NCI-H526 treated with DMSO at 0.1 percent for 48 hours (cell line): ENCODE data around the gene MPPED2.

Experiments
- DNase-seq: peaks from one replicate; lab custom pipeline; 2025; lab: John Stamatoyannopoulos, UW

MPPED2 gene

DNA sequence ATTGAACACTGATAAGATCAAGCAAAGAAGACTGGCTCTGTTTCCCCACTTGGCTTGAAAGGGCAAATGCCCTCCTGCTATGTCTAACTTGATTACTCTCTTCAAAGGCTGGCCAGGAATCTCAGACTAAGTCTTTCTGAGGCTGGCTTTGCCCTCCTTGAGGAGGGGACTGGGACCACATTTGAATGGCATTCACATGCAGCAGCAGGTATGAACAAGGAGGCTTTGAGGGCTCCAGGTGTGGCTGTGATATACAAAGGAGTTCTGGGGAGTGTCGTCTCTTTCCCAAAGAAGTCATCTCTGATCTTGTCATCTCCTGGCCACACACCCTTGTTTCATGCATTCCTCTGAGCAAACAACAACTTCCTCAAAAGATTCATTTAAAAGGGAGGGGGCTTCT lies 132.4 kb downstream of the MPPED2 start:
- DNase-seq: no peak

DNA sequence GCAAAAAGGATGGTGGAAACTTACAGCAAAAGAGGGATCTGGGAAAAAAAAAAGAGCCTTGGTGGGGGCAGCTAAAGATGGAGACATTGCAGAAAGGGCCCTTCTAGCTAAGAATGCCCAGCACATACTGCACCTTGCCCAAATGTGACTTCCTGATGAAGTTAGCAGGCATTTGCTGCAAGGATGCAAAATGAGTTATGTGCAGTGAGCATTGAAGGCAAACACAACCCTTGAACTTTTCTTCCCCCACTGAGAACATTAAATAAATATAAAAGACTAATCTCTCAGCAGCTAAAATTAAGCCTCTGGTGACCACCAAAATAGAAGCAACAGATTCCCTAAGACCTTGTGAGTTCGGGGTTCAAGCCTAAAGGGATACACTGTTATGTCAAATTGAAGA lies 133.3 kb downstream of the MPPED2 start:
- no peak for DNase-seq

DNA sequence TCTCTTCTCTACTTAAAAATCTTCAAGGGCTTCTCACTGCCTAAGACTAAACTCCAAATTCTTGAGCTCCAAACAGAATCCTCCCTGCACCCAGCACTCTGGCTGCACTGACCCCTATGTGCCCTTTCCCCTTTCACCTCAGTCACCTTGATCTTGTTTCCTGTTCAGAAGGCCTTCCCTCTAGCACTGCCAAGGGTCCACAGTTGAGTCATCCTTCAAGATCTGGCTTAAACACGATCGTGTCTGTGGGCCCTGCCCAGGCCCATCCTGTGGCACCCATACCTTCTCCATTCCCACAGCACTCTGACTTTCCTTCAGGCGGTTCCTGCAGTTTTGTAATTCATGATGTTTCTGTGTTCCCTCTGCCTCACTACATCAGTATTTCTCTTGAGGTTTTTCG lies 134.0 kb downstream of the MPPED2 start:
- no peak for DNase-seq

DNA sequence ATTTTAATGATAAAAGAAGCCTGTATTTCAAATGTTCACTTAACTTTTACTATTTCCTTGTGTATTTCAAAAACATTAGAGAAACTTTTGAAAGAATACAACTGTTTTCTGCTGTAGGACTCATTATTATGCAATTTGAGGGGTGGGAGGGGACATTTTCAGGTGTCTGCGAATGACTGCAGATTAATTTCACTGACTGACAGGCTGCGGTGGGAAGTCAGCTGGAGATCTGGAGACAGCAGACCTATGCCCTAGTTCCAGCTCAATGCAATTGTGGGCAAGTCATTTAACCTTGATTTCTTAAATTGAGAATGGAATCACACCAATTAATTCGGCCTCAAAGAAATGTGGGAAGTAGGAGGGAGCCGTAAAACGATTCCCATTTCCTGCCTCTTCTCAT lies 134.5 kb downstream of the MPPED2 start:
- DNase-seq: no peak

DNA sequence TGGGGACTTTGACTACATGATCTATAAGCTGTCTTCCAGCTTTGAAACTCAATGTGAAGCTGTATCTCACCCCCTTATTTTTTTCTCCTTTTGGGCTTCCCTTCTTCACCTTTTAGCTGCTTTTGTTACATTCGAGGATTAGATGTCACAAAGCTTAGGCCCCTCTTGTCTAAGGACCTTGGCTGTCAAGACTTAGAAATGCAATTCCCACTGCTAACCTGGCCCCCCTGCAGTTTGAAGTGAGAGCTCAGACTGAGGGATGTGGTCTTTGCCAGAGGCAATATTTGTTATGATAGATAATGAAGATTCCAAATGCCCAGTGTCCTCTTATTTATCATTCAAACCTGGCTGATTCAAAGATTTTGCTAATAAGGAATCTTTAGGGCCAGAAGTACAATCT lies 135.0 kb downstream of the MPPED2 start:
- DNase-seq: no peak

DNA sequence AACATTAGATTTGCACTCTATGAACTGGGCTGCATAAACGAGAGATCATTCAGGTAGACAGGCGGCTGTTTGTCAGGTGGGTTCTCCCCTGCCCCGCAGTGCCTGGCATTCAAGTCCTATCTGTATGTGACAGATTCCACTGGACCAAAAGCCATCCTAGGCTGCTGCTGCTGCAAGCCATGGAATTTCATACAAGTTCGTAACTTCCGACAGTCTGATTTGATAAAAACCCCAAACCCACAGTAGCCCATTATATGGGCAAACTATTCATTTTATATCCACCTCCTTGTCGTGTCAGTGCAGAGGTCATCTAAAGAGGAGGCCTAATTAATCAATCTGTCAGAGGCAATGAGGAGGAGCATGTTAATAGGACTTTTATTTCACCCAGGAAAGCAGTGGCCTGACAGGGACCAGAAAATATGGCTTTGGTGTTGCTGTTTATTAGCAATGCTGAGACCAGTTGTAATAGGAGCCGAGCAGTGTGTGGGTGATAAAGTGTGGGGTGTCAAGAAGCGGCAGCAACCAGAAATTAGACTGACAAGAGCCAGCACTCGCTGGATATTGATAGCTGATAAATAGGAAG lies 139.0 kb downstream of the MPPED2 start:
- no peak for DNase-seq

DNA sequence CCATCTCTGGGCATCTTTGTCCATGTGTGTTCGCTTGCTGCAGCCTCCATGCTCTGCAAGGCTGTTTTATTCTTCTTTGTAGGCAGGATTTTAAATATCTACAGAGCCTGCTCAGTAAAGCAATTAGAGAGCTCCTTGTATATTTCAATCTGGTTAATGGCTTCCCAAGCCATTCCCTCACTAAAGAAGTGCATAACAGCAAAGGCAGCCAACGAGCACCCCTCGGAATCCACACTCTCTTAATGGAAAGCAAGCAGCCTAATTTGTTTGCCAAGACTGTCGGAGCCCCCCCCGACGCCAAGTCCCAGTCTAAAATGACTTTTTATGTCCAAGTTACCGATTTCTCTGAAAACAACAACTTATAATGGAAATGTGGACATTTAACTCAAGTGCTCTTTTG lies 139.6 kb downstream of the MPPED2 start:
- DNase-seq: no peak

DNA sequence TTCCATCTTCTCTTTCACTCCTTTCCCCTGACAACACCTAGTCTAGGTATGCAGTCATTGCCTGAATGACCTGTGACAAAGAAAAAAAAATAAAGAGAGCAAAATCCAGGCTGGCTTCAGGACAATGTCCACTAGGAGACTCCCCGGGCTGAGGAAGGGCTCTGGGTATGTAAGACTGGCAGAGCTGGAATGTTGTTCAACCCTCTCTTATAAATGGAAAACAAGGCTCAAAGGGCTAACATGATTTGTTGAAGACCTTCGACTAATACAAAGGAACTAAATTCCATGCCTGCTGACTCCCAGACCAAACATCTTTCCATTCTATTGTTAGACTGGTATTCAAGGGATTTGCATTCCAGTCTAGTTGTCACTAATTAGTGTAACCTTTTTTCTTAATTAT lies 141.1 kb downstream of the MPPED2 start:
- DNase-seq: no peak

DNA sequence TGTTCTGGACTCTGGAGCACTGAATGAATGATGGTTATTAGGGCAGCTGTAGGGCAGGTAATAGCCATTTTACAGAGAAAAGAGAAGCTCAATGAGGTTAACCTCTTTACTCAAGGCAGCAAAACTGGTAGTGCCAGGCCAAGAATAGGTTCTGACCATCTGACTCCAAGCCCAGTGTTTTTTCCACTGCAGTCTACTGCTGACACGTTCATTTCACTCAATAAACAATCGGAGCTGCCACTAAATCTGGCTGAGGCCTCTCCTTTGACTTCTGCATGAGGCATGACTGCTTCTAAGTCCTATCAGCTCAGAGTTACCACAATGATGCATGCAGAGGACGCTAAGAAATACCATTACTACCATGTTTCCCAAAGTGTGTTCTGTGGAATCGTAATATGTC lies 145.6 kb downstream of the MPPED2 start:
- DNase-seq: no peak

DNA sequence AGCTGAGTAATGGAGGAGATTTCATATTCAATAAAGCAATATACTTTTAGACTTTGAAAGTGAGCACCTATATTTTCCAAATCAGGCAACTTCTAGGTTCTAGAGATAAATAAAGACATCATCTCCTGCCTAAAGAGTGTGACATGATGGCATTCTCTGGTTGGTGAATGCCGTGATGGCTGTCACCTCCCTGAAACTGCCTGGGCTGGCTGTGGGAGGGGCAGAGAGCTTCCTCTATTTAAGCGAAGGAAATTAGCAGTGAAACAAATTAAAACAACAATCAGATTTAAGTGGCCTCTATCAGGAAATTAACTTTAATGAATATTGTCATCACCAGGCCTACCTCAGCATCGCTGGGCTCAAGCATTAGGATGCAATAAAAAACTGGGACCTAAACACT lies 149.4 kb downstream of the MPPED2 start:
- DNase-seq: no peak

DNA sequence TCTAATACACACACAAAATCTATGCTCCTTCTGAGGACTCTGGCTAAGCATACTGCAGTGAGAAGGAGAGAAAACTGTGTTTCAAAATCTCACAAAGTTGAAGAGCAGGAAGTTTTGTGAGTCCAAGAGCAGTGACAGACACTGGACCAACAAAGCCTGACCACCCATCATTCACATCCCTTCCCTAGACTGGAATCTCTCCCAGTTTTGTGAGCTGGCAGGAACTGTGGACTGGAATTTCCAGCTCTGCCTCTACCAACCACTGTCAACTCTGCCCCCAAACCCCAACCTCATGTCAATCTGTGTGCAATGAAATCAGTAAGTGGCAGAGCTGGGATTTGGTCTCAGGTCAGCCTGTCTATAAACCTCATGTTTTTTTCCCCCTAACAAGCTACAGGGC lies 150.7 kb downstream of the MPPED2 start:
- DNase-seq: no peak

DNA sequence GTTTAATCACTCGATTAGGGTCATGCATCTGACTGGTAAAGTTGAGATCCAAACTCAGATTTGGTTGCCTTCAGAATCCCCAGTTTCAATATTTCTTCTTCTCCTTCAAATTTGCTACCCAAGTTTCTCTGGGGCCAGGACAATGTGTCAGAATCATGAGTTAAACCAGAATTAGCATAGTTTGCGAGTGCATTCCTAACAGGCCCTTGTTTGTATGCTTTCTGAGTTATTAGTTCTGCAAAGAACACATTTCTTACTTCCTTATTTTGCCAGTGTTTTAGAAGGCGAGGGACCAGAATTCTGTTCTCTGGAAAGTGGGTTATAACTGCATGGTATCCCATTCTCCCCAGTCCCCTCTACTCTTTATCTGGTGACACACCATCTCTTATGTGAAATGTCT lies 151.3 kb downstream of the MPPED2 start:
- no peak for DNase-seq

DNA sequence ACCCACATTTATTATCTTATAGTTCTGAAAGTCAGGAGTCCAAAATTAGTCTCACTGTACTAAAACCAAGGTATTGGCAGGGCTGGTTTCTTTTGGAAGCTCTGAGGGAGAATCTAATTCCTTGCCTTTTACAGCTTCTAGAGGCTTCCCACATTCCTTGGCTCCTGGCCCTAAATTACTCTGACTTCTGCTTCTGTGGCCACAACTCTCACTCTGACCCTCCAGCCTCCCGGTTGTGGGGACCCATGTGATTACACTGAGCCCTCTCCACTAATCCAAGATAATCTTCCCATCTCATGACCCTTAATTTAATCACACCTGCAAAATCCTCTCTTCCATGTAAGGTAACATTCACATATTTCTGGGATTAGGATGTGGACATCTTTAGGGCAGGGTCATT lies 152.3 kb downstream of the MPPED2 start:
- DNase-seq: no peak

DNA sequence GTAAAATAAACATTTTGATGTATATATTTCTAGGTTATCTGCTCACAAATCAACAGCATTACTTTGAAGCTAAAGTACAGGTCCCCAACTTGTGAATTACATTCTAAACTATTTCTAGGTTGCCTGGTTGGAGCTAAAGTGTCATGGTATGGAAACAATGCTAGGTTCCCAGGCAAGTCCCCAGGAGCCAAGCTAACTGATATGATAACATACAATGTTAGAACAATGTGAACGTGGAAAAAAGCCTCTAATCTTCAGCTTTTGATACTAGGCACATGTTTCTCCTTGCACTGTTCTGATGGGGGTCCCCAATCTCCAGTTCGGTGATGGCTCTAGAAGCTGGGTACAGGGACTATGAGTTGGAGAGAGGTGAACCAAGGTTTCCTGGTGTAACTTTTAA lies 153.4 kb downstream of the MPPED2 start:
- no peak for DNase-seq

DNA sequence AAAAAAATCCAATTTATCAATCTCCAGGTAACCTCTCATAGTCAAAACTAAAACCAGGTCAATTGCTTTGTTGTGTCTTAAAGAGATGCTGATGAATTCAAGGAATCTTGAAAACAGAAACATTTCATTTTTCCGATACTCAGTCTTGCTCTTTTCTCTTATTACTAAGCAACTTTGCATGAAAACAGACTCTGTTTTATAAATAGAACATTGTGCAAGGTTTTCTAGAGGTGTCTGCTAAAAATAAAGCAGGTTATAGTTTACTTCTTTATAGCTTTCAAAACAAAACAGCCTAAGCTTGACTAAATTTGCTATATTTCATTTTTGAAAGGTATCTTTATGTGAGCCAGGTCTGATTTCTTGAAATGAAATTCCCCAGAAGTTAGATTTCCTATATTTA lies 154.0 kb downstream of the MPPED2 start:
- no peak for DNase-seq

DNA sequence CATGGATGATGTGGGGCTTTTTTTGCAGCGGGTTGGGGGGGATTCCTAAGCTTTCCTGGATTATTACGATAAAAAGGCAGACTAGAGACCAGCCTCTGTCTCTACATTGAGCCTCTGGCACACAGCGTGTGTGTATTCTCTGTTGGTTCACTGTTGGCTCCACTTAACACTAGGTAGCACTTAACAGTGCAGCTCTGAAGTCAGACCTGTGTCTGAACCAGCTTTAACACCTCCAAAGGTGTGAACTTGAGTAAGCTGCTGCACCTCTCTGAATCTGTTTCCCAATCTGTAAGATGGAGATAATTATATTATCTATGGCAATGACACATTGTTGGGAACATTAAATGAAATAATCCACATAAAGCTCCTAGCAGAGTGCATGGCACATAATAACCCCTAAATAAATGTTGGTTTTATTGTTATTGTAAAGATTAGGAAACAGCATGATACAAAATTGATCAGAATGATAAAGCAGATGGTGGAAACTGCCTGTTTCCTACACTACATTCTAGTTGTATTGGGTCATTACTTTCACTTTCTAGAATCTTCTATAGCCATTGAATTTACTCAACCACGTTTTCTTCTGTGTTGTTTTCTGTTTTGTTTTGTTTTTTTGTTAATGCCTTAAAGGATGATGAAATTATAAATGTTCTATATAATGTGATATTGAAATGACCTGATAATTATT lies 154.9 kb downstream of the MPPED2 start:
- no peak for DNase-seq

DNA sequence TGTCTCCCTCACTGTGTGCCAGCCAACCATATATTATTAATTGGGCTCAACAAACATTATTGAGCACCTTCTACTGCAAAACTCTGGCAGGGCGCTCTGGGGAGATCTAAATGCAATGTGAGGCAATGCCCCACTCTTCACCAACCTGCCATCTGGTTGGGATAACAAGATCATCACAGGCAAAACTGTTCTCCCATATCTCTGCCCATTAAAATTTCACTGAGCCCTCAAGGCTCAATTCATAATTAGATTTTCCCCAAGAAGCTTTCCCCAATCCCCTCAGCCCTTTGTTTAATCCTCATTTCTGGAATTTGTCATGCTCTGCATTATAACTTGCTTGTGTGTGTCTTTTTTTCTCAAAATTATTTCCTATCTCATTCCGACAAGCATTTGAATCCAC lies 156.6 kb downstream of the MPPED2 start:
- DNase-seq: no peak

DNA sequence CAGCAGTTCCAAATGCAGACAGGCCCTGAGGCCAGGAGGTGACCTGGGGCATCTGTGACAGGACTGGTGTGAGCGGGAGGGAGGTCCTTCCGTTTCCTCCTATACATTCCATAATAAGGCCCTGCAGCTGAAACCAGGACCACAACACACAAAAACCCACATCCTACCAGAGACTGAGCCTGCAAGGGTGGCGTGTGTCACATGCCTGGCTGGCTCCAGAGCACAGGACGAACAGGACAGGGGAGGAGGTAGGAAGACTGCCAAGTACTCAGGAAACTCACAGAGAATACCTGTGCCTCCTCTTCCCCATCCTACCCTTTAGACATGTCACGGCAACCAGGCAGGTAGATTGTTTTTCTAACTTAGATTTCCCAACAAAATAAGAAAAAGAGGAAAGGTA lies 159.4 kb downstream of the MPPED2 start:
- DNase-seq: no peak

DNA sequence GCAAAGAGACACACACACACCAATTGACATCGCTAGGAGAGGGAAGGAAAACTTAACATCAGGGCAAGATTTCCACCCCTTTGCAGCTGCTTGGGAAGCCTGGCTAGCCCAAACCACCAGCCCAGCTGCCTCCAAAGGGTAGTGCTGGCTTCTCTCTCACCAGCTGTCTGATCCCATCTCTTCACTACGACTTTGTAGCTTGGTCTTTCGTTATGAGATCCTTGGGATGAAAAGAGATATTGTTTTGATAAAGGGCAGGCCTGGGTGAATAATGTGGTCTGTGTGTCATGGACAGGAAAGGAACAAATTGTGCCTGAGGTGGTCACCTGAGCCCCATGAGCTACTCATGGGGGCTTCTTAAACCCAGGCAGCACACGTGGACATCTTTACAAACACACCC lies 161.3 kb downstream of the MPPED2 start:
- no peak for DNase-seq

DNA sequence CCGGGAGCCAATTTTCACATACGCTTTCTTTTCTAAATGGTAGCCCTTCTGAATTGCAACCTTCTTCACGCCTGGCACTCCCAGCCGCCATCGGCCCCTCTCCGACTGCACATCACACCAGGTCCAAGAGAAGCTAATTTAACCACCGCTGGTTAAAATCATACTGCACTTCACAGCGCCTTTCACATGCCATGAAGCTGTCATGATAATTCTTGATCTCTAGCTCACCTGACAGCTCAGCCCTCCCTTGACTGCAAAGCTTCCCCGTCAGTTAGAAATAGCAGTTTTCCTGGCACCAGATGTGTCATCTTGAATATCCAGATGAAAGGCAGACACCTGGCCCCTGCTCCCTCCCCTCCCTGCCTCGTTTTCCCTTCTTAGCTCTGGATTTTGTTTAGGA lies 161.8 kb downstream of the MPPED2 start:
- no peak for DNase-seq

DNA sequence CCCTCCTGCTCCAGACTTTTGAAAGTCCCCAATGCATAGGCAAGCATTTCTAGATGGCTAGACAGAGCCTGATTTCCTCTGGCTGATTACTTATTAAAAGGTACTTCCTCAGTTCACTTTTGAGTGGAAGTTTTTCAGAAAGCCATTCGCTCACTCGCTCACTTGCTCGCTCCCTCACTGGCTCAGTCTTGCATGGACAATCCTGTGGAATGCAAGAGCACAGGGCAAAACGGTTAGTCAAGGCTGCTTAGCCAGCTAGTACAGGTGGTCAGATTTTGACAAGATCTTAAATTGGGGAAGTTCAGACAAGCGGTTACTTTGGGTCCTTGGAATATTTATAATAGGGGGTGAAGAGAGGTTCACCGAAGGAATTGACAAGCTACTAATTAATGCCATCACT lies 162.3 kb downstream of the MPPED2 start:
- no peak for DNase-seq

DNA sequence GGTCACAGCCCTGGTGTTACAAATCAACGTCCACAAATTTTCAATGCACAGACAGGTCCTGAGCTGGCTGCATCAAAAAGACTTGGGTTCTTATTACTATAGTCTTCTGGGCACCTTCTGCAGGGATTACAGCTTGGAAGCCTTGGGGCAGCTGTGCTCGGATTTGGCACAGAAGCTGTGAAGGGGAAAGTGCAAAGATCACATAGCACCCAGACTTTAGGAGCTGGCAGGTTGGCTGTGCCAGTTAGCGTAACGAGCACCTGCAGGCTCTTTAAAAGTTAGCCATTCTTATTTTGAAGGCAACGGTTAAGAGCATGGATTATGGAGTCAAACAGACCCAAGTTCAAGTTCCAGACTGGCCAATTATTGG lies 162.9 kb downstream of the MPPED2 start:
- DNase-seq: no peak

DNA sequence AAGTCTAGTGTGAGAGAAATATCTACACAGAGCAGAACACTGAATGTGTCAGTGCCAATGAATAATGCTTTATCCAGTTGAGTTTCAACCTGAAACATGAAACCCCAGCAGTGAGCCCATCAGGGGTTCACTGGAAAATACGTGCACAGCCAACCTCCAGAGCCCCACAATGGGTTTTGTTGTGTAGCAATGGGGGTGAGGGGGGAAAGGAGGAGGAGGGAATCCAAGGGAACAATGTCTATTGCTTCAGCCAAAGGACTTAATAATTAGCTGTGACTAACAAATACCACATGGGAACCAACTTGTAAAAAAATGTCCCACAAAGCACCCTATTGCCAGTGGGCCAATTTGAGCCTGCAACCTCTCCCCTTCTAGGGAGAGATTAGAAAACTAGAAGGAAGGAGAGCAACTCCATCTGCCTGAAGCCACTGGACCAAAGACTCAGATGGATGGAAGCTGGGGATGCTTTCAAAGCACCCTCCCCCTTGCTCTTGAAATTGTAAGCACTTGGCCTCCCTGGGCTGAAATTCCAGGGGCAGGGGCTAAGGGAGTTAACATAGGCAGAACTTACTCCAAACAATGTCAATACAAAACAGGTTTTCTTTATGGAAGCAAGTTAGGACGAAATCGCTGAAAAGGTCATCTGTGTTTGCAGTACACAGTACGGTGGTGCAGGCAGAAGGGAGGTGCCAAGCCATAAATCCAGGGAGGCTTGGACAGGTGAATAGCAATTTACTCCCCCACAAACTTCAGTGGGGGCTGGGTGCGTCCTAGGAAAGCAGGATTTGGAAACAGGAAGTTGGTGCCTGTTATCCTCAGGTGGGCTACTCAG lies 163.5 kb downstream of the MPPED2 start:
- DNase-seq: no peak
